GM20000 (cell line): ENCODE results near the gene ASPG.

Experiments
- DNase-seq: peaks from one replicate; pipeline ENCODE4 v3.0.0; 2012; ENCODE audit warnings: low spot score
- TF ChIP-seq, protein P1 (sequence below): IDR thresholded peaks from 2 replicates; pipeline ENCODE4 v1.5.1; 2012; ENCODE audit warnings: mild to moderate bottlenecking, control low read depth; ENCODE audit errors: extremely low read depth, missing control alignments

Gene ASPG

DNA sequence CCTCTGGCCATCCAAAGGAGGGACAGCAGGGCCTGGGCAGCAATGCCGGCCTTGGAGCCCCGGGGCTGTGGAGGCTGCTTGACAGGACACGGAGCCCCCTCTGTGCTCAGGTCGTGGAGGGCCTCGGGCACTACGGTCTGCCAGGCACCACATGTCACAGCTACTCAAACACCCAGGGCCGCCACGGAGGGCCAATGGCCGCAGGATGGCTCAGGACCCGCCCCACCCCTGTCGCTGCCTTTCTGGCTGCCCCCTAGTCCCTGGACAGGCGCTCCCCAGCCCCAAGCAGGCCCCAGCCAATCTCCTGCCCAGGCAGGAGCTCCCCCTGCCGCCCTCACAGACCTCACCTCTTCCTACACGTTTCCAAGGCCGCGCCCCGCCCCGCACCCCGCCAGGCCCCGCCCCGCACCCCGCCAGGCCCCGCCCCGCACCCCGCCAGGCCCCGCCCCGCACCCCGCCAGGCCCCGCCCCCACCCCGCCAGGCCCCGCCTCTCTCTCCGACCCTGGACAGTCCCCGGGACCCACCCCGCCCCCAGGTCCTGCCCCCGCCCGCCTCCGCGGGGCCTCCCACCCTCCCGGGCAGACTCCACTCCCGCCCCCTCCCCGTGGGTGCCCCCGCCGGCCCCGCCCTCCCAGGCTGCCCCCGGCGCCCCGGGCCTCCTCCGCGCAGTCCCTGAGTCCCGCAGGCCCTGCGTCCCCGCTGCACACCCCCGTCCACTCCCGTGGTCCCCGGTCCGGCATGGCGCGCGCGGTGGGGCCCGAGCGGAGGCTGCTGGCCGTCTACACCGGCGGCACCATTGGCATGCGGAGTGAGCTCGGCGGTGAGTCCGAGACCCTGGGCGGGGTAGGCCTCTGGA is at the start of gene ASPG:
Gene ASPG (plus strand): TSS at position 669 of the 857 bp plus-strand sequence. CDS start 71 bp downstream, at position 740.
- TF ChIP-seq, protein P1, sequence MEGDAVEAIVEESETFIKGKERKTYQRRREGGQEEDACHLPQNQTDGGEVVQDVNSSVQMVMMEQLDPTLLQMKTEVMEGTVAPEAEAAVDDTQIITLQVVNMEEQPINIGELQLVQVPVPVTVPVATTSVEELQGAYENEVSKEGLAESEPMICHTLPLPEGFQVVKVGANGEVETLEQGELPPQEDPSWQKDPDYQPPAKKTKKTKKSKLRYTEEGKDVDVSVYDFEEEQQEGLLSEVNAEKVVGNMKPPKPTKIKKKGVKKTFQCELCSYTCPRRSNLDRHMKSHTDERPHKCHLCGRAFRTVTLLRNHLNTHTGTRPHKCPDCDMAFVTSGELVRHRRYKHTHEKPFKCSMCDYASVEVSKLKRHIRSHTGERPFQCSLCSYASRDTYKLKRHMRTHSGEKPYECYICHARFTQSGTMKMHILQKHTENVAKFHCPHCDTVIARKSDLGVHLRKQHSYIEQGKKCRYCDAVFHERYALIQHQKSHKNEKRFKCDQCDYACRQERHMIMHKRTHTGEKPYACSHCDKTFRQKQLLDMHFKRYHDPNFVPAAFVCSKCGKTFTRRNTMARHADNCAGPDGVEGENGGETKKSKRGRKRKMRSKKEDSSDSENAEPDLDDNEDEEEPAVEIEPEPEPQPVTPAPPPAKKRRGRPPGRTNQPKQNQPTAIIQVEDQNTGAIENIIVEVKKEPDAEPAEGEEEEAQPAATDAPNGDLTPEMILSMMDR, result no peak
- DNase-seq, result no peak

DNA sequence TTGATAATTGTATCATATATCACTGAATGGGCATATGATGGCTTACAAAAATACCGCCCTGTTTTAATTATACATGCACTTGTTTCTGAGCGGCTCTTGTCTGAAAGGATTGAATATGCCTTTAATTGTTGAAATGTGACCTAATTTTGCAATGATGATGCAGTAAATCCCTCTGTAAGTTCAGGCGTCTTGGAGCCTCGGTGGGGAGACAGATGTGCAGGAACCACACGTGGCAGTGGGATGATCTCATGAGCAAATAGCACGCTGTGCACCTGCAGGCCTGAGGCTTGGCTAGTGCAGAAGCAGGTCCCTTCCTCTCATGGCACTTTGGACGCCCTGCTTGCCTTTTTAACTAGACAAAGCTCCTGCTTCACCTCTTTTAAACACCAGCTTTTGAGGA is 49.3 kb upstream of the ASPG start:
- DNase-seq, result no peak
- TF ChIP-seq, protein P1, result no peak

DNA sequence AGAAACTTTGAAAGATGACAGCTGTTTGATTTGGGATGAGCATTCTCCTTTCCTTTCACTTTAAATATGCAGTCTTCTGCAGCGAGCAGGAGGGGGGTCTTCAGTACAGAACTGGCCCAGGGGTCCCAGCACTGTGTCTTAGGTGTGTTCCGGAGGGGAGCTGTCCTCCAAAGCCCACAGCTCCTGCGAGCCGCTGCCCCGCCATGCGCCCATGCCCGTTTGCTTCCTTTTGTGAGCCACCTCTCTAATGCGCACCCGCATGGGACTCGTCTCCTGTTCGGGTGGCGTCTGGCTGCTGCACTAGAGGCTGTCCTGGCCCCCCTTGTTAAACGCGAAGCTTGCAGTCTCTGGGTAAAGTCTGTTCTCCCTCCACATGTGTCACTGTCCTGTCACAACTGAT is 48.4 kb upstream of the ASPG start:
- TF ChIP-seq, protein P1, result no peak
- no peak for DNase-seq

DNA sequence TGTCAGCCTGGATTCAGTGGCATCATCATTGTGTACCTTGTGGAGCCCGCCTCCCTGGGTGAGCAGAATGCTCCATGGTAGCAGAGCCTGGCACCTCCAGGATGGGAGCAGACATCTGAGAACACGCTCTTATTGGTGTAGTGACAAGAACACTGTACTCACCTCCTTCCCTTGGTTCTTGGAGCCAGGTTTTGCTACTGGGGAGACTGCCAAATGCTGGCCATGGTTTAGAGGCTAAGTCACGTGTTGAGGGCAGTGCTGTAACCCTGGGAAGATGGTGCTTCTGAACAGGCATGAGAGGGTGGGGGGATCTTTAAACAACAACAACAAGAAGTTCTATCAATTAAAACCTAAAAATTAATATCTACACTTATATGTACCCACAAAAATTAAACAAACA is 47.6 kb upstream of the ASPG start:
- DNase-seq, result no peak
- TF ChIP-seq, protein P1, result no peak

DNA sequence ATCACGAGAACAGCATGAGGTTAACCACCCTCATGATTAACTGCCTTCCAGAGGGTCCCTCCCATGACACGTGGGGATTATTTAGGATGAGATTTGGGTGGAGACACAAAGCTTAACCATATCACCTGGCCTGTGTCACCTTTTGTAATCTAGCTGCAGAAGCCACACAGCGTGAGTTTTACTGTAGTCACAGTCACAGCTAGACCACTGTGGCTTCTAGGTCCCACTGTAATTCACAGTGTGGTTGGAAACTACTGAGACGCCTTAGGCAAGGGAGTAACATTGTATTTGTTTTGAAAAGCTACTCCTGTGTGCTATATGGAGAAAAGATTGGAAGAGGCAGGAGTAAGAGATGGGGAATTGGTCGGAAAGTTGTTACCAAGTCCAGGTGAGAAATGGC is 46.3 kb upstream of the ASPG start:
- DNase-seq, result no peak
- TF ChIP-seq, protein P1, result no peak

DNA sequence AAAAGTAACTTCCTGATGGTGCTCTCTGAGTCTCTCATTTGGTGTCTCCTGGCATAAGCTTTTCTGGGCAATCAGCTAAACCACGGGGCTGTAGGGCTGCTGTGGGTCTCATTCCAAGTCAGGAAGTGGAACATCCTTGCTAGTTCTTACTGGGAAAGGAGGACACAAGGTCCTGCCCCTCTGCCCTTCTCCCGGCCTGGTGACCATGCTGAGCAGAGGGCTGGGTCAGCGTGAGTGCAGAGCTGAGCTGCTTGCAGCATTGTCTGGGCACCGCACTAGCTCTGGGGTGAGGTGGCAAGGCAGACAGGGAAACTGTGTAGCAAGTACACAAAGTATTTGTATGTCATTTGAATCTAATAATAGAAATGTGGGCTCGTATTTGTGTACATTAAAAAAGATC is 45.0 kb upstream of the ASPG start:
- DNase-seq, result no peak
- TF ChIP-seq, protein P1, result no peak

DNA sequence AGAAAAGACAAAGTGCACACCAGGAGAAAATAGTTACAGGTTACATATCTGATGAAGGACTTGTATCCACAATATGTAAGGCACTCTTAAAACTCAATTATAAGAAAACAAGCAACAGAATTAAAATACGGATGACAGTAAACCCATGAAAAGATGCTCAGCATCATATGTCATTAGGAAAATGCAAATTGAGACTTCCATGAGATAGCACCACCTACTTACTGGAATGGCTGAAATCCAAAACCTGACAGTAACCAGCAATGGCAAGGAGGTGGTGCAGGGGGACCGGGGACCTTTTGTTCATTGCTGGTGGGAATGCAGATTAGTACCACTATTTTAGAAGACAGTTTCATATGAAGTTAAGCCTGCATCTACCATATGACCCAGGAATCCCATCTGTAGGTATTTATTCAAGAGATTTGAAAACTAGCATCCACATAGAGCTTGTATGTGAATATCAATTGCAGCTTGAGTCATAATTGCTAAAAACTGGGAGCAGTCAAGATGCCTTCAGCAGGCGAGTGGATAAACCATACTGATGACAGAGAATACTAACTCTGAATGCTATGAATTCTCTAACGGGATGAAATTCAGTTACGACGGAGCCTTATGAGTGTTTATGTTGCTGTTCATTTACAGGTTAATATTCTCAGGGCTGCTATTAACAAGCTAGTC is 43.9 kb upstream of the ASPG start:
- DNase-seq, result no peak
- TF ChIP-seq, protein P1, result no peak
